ENCODE measurements around the gene FGF11. TPM values are rescaled to one million over a fixed set of nuclear protein-coding genes. Genes with fewer than 3 reads are reported as not detected.
"Not testable (repeated sequence)": the region's sequence is repeated elsewhere in the genome, so short reads cannot be mapped to it uniquely, and the experiment has no call there.

Gene FGF11
- total RNA-seq, 1 donor from 2014 or later = 22.4 TPM

DNA sequence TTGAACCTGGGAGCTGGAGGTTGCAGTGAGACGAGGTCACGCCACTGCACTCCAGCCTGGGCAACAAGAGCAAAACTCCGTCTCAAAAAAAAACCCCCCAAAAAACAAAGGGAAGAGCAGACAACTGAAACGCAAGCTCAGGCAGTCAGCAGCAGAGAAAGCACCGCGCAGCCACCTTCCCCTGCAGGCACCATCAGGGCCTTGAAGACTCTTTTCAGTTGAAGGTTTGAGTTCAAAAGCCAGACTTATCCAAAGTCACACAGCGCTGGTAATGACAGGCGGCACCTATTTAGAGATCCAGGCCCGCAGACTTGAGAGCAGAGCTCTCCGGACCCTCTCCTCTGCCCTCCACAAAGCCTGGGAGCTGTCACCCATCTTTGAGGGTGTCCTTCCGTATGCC, 29.0 kb downstream of the FGF11 start:
- no peak for TF ChIP-seq EZH2 (IDR thresholded peaks at IDR 0.05; ENCODE audit: insufficient read depth, low read length)
- TF ChIP-seq, protein P1, sequence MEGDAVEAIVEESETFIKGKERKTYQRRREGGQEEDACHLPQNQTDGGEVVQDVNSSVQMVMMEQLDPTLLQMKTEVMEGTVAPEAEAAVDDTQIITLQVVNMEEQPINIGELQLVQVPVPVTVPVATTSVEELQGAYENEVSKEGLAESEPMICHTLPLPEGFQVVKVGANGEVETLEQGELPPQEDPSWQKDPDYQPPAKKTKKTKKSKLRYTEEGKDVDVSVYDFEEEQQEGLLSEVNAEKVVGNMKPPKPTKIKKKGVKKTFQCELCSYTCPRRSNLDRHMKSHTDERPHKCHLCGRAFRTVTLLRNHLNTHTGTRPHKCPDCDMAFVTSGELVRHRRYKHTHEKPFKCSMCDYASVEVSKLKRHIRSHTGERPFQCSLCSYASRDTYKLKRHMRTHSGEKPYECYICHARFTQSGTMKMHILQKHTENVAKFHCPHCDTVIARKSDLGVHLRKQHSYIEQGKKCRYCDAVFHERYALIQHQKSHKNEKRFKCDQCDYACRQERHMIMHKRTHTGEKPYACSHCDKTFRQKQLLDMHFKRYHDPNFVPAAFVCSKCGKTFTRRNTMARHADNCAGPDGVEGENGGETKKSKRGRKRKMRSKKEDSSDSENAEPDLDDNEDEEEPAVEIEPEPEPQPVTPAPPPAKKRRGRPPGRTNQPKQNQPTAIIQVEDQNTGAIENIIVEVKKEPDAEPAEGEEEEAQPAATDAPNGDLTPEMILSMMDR (IDR thresholded peaks at IDR 0.05; ENCODE audit: insufficient read depth, low read depth, low read length) = no peak
- peaks cover 58% of the 10 kb centered on the region for H4K20me1 ChIP-seq (ENCODE audit: insufficient read depth, low read length)
- Mint-ChIP-seq H3K36me3 (ENCODE audit: low read depth, unreplicated experiment) (peaks cover 9% of the 10 kb centered on the region), H3K4me1 (ENCODE audit: low read depth, unreplicated experiment) (peaks cover 9% of the 10 kb centered on the region), H3K4me3 (ENCODE audit: unreplicated experiment) (no peak overlapping the region), H3K9me3 (ENCODE audit: unreplicated experiment) (no peaks in the 10 kb centered on the region), H3K27ac (ENCODE audit: unreplicated experiment) (no peak overlapping the region), H3K27me3 (ENCODE audit: low read depth, unreplicated experiment) (no peaks in the 10 kb centered on the region)
- H3K36me3 ChIP-seq (ENCODE audit: insufficient read depth, low read length) = peaks cover 3% of the 10 kb centered on the region
- H3K79me2 ChIP-seq (ENCODE audit: insufficient read depth, low read length) = peaks cover 57% of the 10 kb centered on the region
- no peak overlapping the region for H3K4me3 ChIP-seq (ENCODE audit: insufficient read depth, low read depth, low read length)
- no peak overlapping the region for H2AFZ ChIP-seq (ENCODE audit: low read depth, low read length)
- no peak for FAIRE-seq
- DNase-seq (ENCODE audit: low read depth) = no peak
- no peaks in the 10 kb centered on the region for H3K27me3 ChIP-seq (ENCODE audit: insufficient read depth, low read length)
- H3K4me2 ChIP-seq (ENCODE audit: low read length) = no peak overlapping the region
- no peak overlapping the region for H3K9ac ChIP-seq (ENCODE audit: low read length)
- H3K9me3 ChIP-seq (ENCODE audit: insufficient read depth, low read depth, low read length) = no peaks in the 10 kb centered on the region
- H3K27ac ChIP-seq (ENCODE audit: low read depth, low read length) = no peak overlapping the region
- H3K4me1 ChIP-seq (ENCODE audit: insufficient read depth, low read length) = peaks cover 7% of the 10 kb centered on the region

DNA sequence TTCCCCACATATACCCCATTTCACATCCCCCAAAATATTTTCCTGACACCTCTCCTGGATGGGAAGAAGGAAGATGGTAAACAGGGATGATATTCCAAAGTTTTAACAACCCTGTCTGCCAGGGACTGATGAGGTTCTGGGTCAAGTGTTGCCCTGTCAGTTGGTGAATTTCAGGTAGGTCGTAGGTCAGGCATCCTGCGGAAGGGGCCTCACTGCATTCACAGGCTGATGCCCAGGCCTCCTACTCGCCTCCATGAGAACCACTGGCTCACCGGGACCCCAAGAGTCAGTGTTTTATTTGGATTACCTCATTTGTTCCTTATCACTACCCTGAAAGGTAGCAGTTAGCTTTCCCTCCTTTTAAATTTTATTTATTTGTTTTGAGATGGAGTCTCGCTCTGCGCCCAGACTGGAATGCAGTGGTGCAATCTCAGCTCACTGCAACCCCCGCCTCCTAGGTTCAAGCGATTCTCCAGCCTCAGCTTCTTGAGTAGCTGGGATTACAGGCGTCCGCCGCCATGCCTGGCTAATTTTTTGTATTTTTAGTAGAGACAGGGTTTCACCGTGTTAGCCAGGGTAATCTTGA, 29.6 kb downstream of the FGF11 start:
- Mint-ChIP-seq H3K9me3 (ENCODE audit: unreplicated experiment) (no peaks in the 10 kb centered on the region), H3K36me3 (ENCODE audit: low read depth, unreplicated experiment) (peaks cover 8% of the 10 kb centered on the region), H3K4me1 (ENCODE audit: low read depth, unreplicated experiment) (peaks cover 9% of the 10 kb centered on the region), H3K27me3 (ENCODE audit: low read depth, unreplicated experiment) (no peaks in the 10 kb centered on the region), H3K27ac (ENCODE audit: unreplicated experiment) (no peak overlapping the region), H3K4me3 (ENCODE audit: unreplicated experiment) (no peak overlapping the region)
- Histone ChIP-seq H3K27ac (ENCODE audit: low read depth, low read length) (no peak overlapping the region), H2AFZ (ENCODE audit: low read depth, low read length) (no peak overlapping the region), H3K27me3 (ENCODE audit: insufficient read depth, low read length) (no peaks in the 10 kb centered on the region), H4K20me1 (ENCODE audit: insufficient read depth, low read length) (peaks cover 60% of the 10 kb centered on the region), H3K36me3 (ENCODE audit: insufficient read depth, low read length) (peaks cover under 1% of the 10 kb centered on the region), H3K9ac (ENCODE audit: low read length) (no peak overlapping the region), H3K4me3 (ENCODE audit: insufficient read depth, low read depth, low read length) (no peak overlapping the region), H3K9me3 (ENCODE audit: insufficient read depth, low read depth, low read length) (no peaks in the 10 kb centered on the region), H3K4me2 (ENCODE audit: low read length) (no peak overlapping the region), H3K4me1 (ENCODE audit: insufficient read depth, low read length) (peaks cover 7% of the 10 kb centered on the region), H3K79me2 (ENCODE audit: insufficient read depth, low read length) (peaks cover 63% of the 10 kb centered on the region)
- DNase-seq (ENCODE audit: low read depth) = no peak
- no peak for FAIRE-seq
- TF ChIP-seq, protein P1 (IDR thresholded peaks at IDR 0.05; ENCODE audit: insufficient read depth, low read depth, low read length) = no peak
- TF ChIP-seq EZH2 (IDR thresholded peaks at IDR 0.05; ENCODE audit: insufficient read depth, low read length) = no peak

DNA sequence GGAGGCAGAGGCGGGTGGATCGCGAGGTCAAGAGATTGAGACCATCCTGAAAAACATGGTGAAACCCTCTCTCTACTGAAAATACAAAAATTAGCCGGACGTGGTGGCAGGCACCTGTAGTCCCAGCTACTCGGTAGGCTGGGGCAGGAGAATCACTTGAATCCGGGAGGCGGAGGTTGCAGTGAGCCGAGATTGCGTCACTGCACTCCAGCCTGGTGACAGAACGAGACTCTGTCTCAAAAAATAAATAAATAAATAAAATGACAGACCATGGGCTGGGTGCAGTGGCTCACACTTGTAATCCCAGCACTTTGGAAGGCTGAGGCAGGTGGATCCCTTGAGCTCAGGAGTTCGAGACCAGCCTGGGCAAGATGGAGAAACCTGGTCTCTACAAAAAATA, 30.5 kb downstream of the FGF11 start:
- Histone ChIP-seq H4K20me1 (ENCODE audit: insufficient read depth, low read length) (peaks cover 70% of the 10 kb centered on the region), H3K79me2 (ENCODE audit: insufficient read depth, low read length) (peaks cover 72% of the 10 kb centered on the region)
- not testable (repeated sequence) for FAIRE-seq

DNA sequence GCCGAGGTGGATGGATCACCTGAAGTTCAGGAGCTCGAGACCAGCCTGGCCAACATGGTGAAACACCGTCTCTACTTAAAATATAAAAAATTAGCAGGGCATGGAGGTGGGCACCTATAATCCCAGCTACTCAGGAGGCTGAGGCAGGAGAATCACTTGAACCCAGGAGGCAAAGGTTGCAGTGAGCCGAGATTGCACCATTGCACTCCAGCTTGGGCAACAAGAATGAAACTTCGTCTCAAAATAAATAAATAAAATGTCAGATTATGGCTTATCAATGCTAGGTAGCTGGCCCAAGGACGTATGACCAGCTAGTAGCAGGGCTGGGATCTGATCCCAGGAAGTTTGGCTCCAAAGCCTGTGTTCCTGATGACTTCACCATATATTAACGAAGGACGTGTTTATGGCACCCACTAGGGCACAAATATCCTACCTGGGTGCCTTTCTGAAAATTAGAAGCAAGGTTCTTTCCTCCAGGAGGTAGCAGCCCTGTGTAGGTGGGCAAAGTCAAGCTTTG, 31.2 kb downstream of the FGF11 start:
- not testable (repeated sequence) for H3K4me1 Mint-ChIP-seq (ENCODE audit: low read depth, unreplicated experiment); H3K4me3 ChIP-seq (ENCODE audit: insufficient read depth, low read depth, low read length); H3K4me1 ChIP-seq (ENCODE audit: insufficient read depth, low read length); H3K9me3 ChIP-seq (ENCODE audit: insufficient read depth, low read depth, low read length); H3K4me2 ChIP-seq (ENCODE audit: low read length); H3K4me3 Mint-ChIP-seq (ENCODE audit: unreplicated experiment); H3K36me3 Mint-ChIP-seq (ENCODE audit: low read depth, unreplicated experiment); H3K27ac ChIP-seq (ENCODE audit: low read depth, low read length); H3K36me3 ChIP-seq (ENCODE audit: insufficient read depth, low read length); H3K27me3 Mint-ChIP-seq (ENCODE audit: low read depth, unreplicated experiment); H3K9ac ChIP-seq (ENCODE audit: low read length); FAIRE-seq; H2AFZ ChIP-seq (ENCODE audit: low read depth, low read length); DNase-seq (ENCODE audit: low read depth); H3K9me3 Mint-ChIP-seq (ENCODE audit: unreplicated experiment); H3K27me3 ChIP-seq (ENCODE audit: insufficient read depth, low read length)
- H4K20me1 ChIP-seq (ENCODE audit: insufficient read depth, low read length) = peaks cover 76% of the 10 kb centered on the region
- H3K27ac Mint-ChIP-seq (ENCODE audit: unreplicated experiment) = peak overlapping the region; percentile 12
- H3K79me2 ChIP-seq (ENCODE audit: insufficient read depth, low read length) = peaks cover 79% of the 10 kb centered on the region

More for the DNA sequence above, 30.5 kb downstream of the FGF11 start:
- H3K4me1 ChIP-seq (ENCODE audit: insufficient read depth, low read length); H3K27me3 ChIP-seq (ENCODE audit: insufficient read depth, low read length); DNase-seq (ENCODE audit: low read depth); H3K4me1 Mint-ChIP-seq (ENCODE audit: low read depth, unreplicated experiment); H3K27me3 Mint-ChIP-seq (ENCODE audit: low read depth, unreplicated experiment); H3K9ac ChIP-seq (ENCODE audit: low read length); H3K4me2 ChIP-seq (ENCODE audit: low read length); H3K9me3 Mint-ChIP-seq (ENCODE audit: unreplicated experiment); H3K4me3 ChIP-seq (ENCODE audit: insufficient read depth, low read depth, low read length); H3K9me3 ChIP-seq (ENCODE audit: insufficient read depth, low read depth, low read length); H3K27ac Mint-ChIP-seq (ENCODE audit: unreplicated experiment); H3K36me3 ChIP-seq (ENCODE audit: insufficient read depth, low read length); H3K27ac ChIP-seq (ENCODE audit: low read depth, low read length); H2AFZ ChIP-seq (ENCODE audit: low read depth, low read length); H3K4me3 Mint-ChIP-seq (ENCODE audit: unreplicated experiment); H3K36me3 Mint-ChIP-seq (ENCODE audit: low read depth, unreplicated experiment): not testable (repeated sequence)
